NOMO-1 treated with DMSO at 0.1 percent for 48 hours (cell line): ENCODE data around the gene DRAXIN.
A peak's percentile ranks its signal among the peaks of the same experiment; 100 is the strongest.

Experiments
- DNase-seq: peaks from one replicate; lab custom pipeline; 2025; ENCODE audit not compliant: unreplicated experiment; lab: John Stamatoyannopoulos, UW

DRAXIN gene

GRCh38 chr1:11691302-11691914 lies at the start of gene DRAXIN:
Gene DRAXIN, plus strand, starts transcription at chr1:11691710. Its CDS starts 14,549 bp downstream, at chr1:11706259.
- no peak for DNase-seq

- no peak for DNase-seq
These were observed 49.7 kb upstream of the DRAXIN start for GRCh38 chr1:11641776-11642305.

- peak; percentile 15 for DNase-seq
These were observed 49.0 kb upstream of the DRAXIN start for GRCh38 chr1:11642418-11643017.

- no peak for DNase-seq
These were observed 47.7 kb upstream of the DRAXIN start for GRCh38 chr1:11643782-11644181.

- no peak for DNase-seq
These were observed 46.2 kb upstream of the DRAXIN start for GRCh38 chr1:11645270-11645669.

- DNase-seq: peak; percentile 61
These were observed 45.7 kb upstream of the DRAXIN start for GRCh38 chr1:11645670-11646265.

- DNase-seq: no peak
These were observed 45.2 kb upstream of the DRAXIN start for GRCh38 chr1:11646317-11646716.

- DNase-seq: no peak
These were observed 44.2 kb upstream of the DRAXIN start for GRCh38 chr1:11647333-11647732.

GRCh38 chr1:11648039-11648438 lies 43.5 kb upstream of the DRAXIN start:
- no peak for DNase-seq

- DNase-seq: no peak
These were observed 42.8 kb upstream of the DRAXIN start for GRCh38 chr1:11648732-11649158.

- DNase-seq: no peak
These were observed 42.3 kb upstream of the DRAXIN start for GRCh38 chr1:11649237-11649623.

GRCh38 chr1:11649624-11650330 lies 41.7 kb upstream of the DRAXIN start:
- DNase-seq: no peak

GRCh38 chr1:11650331-11650991 lies 41.0 kb upstream of the DRAXIN start:
- DNase-seq: peak; percentile 89

GRCh38 chr1:11651017-11651416 lies 40.5 kb upstream of the DRAXIN start:
- DNase-seq: no peak

- no peak for DNase-seq
These were observed 39.2 kb upstream of the DRAXIN start for GRCh38 chr1:11652203-11652780.

GRCh38 chr1:11653101-11653860 lies 38.2 kb upstream of the DRAXIN start:
- DNase-seq: no peak

GRCh38 chr1:11653861-11654136 lies 37.7 kb upstream of the DRAXIN start:
- no peak for DNase-seq

GRCh38 chr1:11654137-11654938 lies 37.2 kb upstream of the DRAXIN start, which contains the start of the genes FBXO2 and FBXO44:
Gene FBXO2, minus strand, starts transcription at chr1:11654429. Its CDS starts 89 bp downstream, at chr1:11654340.
Gene FBXO44, plus strand, starts transcription at chr1:11654877. Its CDS starts 959 bp downstream, at chr1:11655836.
- no peak for DNase-seq
